ENCODE data around the gene TMEM119. TPM values are rescaled to one million over a fixed set of nuclear protein-coding genes. Genes with fewer than 3 reads are reported as not detected.

TMEM119 gene
- total and polyA plus RNA-seq, 8 donors, result 1.0 to 18.8 (median 2.1) TPM

DNA sequence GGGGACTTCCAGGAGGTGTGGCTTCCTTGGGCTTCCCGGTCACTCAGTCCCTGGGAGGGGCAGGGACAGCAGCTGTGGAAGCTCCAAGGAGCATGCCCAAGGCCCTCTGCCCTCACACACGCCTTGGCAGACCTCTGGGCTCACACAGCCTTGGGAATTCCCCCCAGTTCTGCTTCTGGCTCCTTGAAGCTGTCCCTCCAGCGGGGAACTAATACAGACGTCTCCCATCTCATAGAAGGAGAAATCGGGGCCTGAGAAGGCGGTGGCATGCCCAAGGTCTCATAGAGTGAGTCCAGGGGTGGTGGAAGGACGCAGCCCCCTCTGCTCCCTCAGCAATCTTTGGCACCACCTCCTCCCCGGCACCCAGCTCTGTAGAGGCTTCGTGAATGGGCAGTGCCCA is 15.7 kb upstream of the TMEM119 start:
- Histone ChIP-seq H3K27me3 (no peaks in the 10 kb centered on the region), H3K36me3 (no peaks in the 10 kb centered on the region), H3K4me1 (no peaks in the 10 kb centered on the region), H3K9me3 (no peaks in the 10 kb centered on the region), H3K27ac (no peak overlapping the region), H3K4me3 (no peak overlapping the region)
- ATAC-seq, result peak in 2 of 4 donors; percentile 37 to 71
- WGBS, 2 donors, result 46 to 50% methylated on average over 9 of the region's 9 CpGs
- FAIRE-seq, result no peak
- DNase-seq, result peak in 2 of 6 donors; percentile 42 to 49
- intact Hi-C loops (cut with DNase I), result loop anchor here in 1 of 3 donors (5.0 kb wide), 1 partner anchor 41 kb away; no protein-coding TSS in a partner anchor
- TF ChIP-seq, protein P1, sequence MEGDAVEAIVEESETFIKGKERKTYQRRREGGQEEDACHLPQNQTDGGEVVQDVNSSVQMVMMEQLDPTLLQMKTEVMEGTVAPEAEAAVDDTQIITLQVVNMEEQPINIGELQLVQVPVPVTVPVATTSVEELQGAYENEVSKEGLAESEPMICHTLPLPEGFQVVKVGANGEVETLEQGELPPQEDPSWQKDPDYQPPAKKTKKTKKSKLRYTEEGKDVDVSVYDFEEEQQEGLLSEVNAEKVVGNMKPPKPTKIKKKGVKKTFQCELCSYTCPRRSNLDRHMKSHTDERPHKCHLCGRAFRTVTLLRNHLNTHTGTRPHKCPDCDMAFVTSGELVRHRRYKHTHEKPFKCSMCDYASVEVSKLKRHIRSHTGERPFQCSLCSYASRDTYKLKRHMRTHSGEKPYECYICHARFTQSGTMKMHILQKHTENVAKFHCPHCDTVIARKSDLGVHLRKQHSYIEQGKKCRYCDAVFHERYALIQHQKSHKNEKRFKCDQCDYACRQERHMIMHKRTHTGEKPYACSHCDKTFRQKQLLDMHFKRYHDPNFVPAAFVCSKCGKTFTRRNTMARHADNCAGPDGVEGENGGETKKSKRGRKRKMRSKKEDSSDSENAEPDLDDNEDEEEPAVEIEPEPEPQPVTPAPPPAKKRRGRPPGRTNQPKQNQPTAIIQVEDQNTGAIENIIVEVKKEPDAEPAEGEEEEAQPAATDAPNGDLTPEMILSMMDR (IDR thresholded peaks at IDR 0.05), result no peak

DNA sequence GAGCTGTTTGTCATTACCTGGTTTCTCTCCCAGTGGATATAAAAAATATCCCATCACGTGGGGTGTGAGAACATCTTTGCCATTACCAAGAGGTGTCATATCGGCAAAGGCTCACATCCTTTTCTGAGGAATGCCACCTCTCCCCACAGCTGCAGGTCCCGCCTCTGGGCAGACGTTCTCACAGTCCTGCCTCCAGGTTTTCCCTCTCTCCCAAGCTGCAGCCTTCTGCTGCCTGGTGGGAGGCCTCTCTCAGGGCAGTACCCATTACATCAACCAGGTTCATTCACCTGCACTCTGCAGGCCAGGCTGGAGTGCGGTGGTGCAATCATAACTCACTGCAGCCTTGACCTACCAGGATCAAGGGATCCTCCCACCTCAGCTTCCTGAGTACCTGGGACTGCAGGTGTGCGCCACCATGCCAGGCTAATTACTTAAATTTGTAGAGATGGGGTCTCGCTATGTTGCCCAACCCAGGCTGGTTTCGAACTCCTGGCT is 15.0 kb upstream of the TMEM119 start:
- no peak overlapping the region for H3K27ac ChIP-seq
- H3K36me3 ChIP-seq, result no peaks in the 10 kb centered on the region
- H3K27me3 ChIP-seq, result no peaks in the 10 kb centered on the region
- TF ChIP-seq, protein P1 (IDR thresholded peaks at IDR 0.05), result no peak
- intact Hi-C loops (cut with DNase I), result loop anchor here in 1 of 3 donors (5.0 kb wide), 1 partner anchor 41 kb away; no protein-coding TSS in a partner anchor
- DNase-seq (peak in 1 of 6 donors; percentile 39), FAIRE-seq (no peak), ATAC-seq (no peak)
- H3K4me1 ChIP-seq, result no peaks in the 10 kb centered on the region
- no peak overlapping the region for H3K4me3 ChIP-seq
- 55 to 57% methylated on average over 8 of the region's 8 CpGs for WGBS, 2 donors
- H3K9me3 ChIP-seq, result no peaks in the 10 kb centered on the region

DNA sequence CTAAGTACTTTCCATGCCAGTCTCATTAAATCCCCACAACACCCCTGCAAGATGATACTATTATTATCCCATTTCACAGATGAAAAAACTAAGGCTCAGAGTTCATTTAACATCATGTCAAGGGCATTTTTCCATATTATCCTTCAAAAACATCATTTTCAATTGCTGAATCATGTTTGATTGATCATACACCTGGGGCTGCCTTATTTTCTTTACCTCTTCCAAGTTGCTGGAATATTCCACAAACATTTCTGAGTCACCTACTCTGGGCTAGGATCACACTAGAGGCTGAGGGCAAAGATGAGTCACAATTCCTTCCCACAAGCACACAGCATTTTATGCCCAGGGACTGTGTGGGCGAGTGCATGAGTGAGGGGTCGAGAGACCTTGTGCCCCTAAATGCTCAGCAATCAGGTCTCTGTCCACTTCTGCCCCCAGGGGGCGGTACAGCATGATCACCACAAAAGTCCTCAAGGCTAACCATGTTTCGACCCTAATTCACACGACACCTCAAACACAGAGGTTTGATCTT is 14.1 kb upstream of the TMEM119 start:
- Histone ChIP-seq H3K27me3 (no peaks in the 10 kb centered on the region), H3K27ac (no peak overlapping the region), H3K4me1 (no peaks in the 10 kb centered on the region), H3K4me3 (no peak overlapping the region), H3K36me3 (no peaks in the 10 kb centered on the region), H3K9me3 (no peaks in the 10 kb centered on the region)
- TF ChIP-seq, protein P1 (IDR thresholded peaks at IDR 0.05), result peak in 1 of 4 donors; percentile 22
- peak in 2 of 4 donors; percentile 11 to 37 for ATAC-seq
- WGBS, 2 donors, result 23 to 31% methylated on average over 5 of the region's 5 CpGs
- intact Hi-C loops (cut with DNase I), result loop anchor here in 1 of 3 donors (5.0 kb wide), 1 partner anchor 40 kb away; no protein-coding TSS in a partner anchor
- FAIRE-seq, result no peak
- no peak for DNase-seq

DNA sequence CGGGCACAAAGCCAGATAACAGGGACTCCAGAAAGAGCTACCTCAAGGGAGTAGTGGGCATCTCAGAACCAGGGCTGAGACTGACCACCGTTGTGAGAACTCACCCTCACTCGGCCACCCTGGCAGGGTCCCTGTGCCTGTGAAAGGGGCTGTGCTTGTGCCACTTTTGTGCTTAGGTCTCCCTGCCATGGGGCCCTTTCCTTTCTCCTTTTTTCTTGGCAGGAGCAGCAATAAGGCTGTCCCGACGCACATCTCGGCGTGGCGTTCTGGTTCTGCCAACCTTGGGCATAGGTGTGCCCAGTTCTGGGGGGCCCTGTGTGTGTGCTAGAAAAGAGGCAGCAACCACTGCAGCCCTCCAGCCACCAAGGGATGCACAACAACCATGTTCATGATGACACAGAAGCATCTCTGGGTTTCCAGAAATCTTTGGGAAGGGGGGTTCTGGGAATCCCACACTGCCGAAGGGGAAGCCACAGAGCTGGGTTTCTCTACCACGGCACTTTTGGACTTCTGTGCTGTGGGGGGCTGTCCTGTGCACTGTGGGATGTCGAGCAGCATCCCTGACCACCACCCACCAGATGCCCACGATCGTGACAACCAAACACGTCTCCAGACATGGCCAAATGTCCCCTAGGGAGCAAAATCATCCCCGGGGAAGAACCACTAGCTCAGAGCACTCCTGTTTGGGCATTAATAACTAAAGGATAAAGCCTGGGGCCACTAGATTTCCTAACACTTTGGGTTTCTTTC is 13.1 kb upstream of the TMEM119 start:
- no peak overlapping the region for H3K27ac ChIP-seq
- 53 to 63% methylated on average over 15 of the region's 15 CpGs for WGBS, 2 donors
- DNase-seq (peak in 1 of 6 donors; percentile 39), FAIRE-seq (no peak), ATAC-seq (no peak)
- intact Hi-C loops (cut with DNase I), result loop anchor here in 1 of 3 donors (5.0 kb wide), 1 partner anchor 39 kb away; no protein-coding TSS in a partner anchor
- no peaks in the 10 kb centered on the region for H3K4me1 ChIP-seq
- no peaks in the 10 kb centered on the region for H3K9me3 ChIP-seq
- no peaks in the 10 kb centered on the region for H3K36me3 ChIP-seq
- no peak overlapping the region for H3K4me3 ChIP-seq
- TF ChIP-seq, protein P1 (IDR thresholded peaks at IDR 0.05), result no peak
- no peaks in the 10 kb centered on the region for H3K27me3 ChIP-seq

Measured in pancreas (tissue), 10 donors.